NCI-H2196 (cell line): ENCODE data around the gene MAGI1.
"Not testable (repeated sequence)": the region's sequence is repeated elsewhere in the genome, so short reads cannot be mapped to it uniquely, and the experiment has no call there.

Experiments
- DNase-seq: peaks from one replicate; lab custom pipeline; 2025; ENCODE audit not compliant: unreplicated experiment; lab: John Stamatoyannopoulos, UW

The MAGI1 gene

GRCh38 chr3:65641045-65641444, 397.7 kb downstream of the MAGI1 start:
- no peak for DNase-seq

DNA sequence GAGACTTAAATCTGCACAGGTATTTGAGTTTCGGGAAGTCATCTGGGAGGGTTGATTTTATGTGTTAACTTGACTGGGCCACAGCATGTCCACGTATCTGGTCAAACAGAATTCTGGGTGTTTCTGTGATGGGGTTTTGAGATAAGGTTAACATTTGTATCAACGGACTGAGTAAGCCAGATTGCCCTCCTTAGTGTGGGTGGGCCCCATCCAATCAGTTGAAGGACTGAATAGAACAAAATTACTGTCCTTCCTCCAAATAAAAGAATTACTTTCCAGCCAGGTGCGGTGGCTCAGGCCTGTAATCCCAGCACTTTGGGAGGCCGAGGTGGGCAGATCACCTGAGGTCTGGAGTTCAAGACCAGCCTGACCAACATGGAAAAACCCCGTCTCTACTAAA, 399.3 kb downstream of the MAGI1 start:
- no peak for DNase-seq

DNA sequence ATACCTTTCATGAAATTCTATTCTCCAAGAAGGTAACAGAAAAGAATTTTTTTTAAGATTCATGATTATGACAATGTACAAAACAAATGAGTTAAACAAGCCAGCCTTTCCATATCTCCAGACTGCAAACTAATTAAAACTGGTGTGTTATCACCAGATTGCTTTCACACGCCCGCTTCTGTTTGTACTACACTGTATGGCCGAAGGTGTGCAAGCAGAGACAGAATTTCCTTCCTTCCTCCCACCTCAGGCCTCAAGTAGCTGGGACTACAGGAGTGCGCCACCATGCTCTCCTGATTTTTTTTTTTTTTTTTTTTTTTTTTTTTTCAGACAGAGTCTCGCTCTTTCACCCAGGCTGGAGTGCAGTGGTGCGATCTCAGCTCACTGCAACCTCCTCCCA, 400.4 kb downstream of the MAGI1 start:
- DNase-seq, result no peak

GRCh38 chr3:65636326-65636725, 402.4 kb downstream of the MAGI1 start:
- no peak for DNase-seq

GRCh38 chr3:65635657-65636056, 403.1 kb downstream of the MAGI1 start:
- DNase-seq, result no peak

DNA sequence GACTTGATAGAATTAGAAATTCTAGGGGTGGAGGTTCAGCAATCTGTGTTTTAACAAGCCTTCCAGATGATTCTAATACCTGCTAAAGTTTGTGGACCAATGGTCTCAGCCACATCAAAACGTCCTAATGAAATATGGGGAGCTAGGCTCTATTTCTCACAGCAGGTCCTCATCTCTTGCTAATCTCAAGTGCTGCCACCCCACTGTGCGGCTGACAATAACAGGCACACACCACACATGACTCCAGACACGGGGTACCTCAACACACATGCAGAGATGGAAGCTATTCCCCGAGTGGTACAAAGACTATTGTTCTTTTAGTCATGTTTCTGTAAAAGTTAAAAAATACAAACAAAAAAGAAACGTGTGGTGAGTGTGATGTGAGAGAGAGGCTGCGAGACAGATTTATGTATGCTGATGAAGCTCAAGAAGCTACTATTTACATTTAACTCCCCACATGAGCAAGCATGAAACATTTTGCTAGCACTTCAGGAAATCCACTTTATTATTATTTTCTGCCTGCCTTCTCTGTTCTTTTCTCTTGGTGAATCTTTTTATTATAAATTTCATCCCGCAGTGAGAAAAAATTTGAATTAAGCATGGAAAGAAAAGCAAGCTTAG, 405.6 kb downstream of the MAGI1 start:
- DNase-seq, result no peak

GRCh38 chr3:65632414-65632813, 406.3 kb downstream of the MAGI1 start:
- DNase-seq, result no peak

- DNase-seq, result no peak
Measured at GRCh38 chr3:65628978-65629377, 409.7 kb downstream of the MAGI1 start.

DNA sequence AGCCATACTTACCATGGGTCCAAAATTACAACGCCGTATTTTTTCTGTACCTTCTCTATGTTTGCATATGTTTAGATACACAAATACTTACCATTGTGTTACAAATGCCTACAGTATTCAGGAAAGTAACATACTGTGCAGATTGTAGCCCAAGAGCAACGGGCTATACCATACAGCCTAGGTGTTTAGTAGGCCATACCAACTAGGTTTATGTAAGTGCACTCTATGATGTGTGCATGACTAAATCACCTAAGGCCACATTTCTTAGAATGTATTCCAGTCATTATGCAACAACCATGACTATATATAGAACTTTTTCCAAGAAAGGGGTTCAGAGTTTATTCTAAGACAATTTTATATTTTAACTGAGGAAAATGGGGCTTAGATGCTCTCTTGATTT, 411.7 kb downstream of the MAGI1 start:
- DNase-seq, result no peak

DNA sequence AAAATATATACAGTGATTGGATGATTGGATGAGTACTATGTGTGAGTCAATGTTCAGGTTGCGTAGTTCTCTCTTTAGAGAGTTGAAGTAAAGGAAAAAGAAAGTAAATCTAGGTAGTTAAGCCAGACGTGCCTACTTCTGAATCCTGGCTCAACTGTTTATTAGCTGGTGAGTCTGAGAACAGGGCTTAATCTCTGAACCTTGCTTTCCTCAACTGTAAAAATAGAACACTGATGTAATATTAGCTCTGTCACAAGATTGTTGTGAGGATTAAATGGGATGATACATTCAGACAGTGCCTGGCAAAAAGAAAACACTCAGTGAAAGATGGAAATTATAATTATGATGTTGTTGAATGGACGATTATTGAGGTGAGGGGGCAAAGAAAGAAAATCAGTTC, 413.4 kb downstream of the MAGI1 start:
- no peak for DNase-seq

- no peak for DNase-seq
Measured at GRCh38 chr3:65623362-65623761, 415.4 kb downstream of the MAGI1 start.

DNA sequence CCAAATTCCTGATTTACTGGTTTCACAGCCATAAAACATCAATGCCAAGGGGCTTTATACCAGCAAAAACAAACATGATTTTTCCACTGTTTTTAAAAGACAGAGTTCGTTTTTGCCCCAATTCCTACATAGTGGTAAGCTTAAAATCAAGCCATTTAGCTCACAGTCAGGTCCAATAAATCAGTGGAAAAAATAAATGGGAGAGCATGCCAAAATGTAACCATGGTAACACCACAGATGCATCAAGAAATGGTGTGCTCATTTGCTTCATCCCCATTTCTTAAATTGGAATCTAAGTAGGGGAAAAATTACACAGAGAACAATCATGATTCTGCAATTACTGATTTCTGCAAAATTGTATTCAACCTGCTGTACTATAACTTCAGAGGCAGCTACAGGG, 418.8 kb downstream of the MAGI1 start:
- no peak for DNase-seq

DNA sequence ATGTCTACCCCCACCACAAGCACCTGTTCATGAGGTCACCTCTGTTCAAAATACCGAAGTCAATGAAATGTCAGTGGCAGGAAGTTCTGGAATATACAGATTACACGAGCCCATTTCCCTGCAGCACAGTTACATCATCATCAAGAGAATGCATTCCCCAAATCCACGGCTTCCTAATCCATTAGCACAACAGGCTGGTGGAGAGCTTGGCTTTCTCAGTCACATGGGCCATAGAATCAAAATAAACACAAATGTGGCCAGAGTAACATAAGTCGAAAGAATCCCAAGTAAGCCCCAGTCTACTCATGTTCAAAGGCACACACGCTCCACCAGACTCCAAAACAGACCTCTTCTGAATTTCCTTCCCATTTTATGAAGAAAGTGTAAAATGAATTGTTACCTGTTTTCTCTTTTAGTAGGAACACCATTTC, 419.3 kb downstream of the MAGI1 start:
- no peak for DNase-seq

GRCh38 chr3:65618599-65618998, 420.1 kb downstream of the MAGI1 start:
- no peak for DNase-seq

- no peak for DNase-seq
Measured at GRCh38 chr3:65617787-65618186, 420.9 kb downstream of the MAGI1 start.

- no peak for DNase-seq
Measured at GRCh38 chr3:65617209-65617608, 421.5 kb downstream of the MAGI1 start.

GRCh38 chr3:65616563-65616962, 422.2 kb downstream of the MAGI1 start:
- no peak for DNase-seq

DNA sequence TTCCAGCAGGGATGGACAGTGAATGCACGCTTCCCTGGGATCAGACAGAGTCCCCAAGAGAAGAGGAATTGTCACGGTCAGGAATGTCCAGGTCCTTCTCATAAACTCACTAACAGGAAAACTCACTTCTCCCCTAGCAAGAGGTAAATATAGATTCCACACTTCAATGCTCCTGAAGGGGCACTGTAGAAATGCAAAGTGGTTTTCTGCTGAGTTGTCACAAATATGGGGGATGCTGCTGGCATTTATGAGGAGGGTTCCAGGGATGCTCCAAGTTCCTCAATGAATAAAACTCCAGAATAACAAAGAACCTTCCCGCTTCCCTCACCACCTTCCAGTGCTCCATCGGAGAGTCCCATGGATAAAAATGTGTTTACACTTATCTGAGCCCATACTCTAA, 423.4 kb downstream of the MAGI1 start:
- no peak for DNase-seq

DNA sequence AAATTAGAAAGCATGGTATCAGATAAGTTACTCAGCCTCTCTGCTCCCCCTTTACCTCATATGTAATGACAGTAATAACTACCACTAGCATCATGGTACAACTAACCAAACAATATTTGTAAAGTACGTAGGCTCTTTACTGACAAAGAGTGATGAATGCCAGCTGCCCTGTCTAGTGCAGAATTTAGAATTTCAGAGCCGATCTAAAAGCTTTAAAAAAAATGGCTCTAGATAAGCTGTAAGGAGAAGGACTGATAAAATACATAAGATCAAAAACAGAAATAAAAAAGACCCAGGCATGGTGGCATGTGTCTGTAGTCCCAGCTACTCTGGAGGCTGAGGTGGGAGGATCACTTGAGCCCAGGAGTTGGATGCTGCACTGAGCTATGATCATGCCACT, 424.1 kb downstream of the MAGI1 start:
- no peak for DNase-seq

DNA sequence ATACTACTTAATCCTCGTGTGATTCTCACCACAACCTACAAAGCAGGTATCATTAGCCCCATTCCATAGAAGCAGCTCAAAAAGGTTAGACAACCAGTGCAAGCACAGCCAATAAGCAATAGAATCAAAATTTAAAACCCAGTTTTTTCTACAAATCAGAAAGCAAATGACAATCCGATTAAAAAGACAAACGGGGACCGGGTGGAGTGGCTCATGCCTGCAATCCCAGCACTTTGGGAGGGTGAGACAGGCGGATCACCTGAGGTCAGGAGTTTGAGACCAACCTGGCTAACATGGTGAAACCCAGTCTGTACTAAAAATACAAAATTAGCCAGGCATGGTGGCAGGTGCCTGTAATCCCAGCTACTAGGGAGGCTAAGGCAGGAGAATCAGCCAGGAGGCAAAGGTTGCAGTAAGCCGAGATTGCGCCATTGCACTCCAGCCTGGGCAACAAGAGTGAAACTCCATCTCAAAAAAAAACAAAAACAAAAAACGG, 430.7 kb downstream of the MAGI1 start:
- DNase-seq, result not testable (repeated sequence)

GRCh38 chr3:65607101-65607500, 431.6 kb downstream of the MAGI1 start:
- DNase-seq, result no peak

GRCh38 chr3:65605876-65606432, 432.8 kb downstream of the MAGI1 start:
- no peak for DNase-seq
